Naive thymus-derived CD4-positive, alpha-beta T cell (primary cell): ENCODE data around the gene LCN1. TPM values are rescaled to one million over a fixed set of nuclear protein-coding genes. Genes with fewer than 3 reads are reported as not detected.

Experiments used
- ATAC-seq: fragments of 150-1000 bp; cut with Tn5 transposase; 2 replicates; pipeline ENCODE4 v1.10.0; 2021; ENCODE audit warnings: mild to moderate bottlenecking, moderate library complexity
- CTCF ChIA-PET: fragments of 350-600 bp; sonication (Branson Sonifier 250); formaldehyde crosslinking; loops from one replicate; lab custom pipeline; 2021; ENCODE audit warnings: antibody characterized with exemption; lab: Charles Lee
- POLR2A ChIA-PET: fragments of 350-600 bp; sonication (Branson Sonifier 250); formaldehyde crosslinking; loops from one replicate; lab custom pipeline; 2021; ENCODE audit warnings: antibody characterized with exemption, inconsistent platforms; lab: Charles Lee
- DNase-seq, 9 donors: peaks; one replicate each; pipeline versions ENCODE4 v3.0.0 to v3.0.0-alpha.2; 2020 to 2022; ENCODE audit warnings: mixed read lengths in 1 of 9
- H3K27ac ChIP-seq: one replicate; pipeline ENCODE4 v1.7.0; 2013; ENCODE audit warnings: mild to moderate bottlenecking, low read depth, low read length, moderate library complexity
- H3K27me3 ChIP-seq, 2 donors: one replicate each; pipeline ENCODE4 v1.7.0; 2013; ENCODE audit warnings: low read length in 2 of 2, mild to moderate bottlenecking in 2 of 2, moderate library complexity in 2 of 2; ENCODE audit not compliant: control insufficient read depth in 2 of 2, insufficient read depth in 2 of 2
- H3K36me3 ChIP-seq, 3 experiments: 1 replicate in 2 of 3; 2 replicates in 1 of 3; pipeline ENCODE4 v1.7.0; 2013; ENCODE audit warnings: low read length in 3 of 3, mild to moderate bottlenecking in 3 of 3, moderate library complexity in 1 of 3; ENCODE audit not compliant: insufficient read depth in 3 of 3, control insufficient read depth in 2 of 3
- H3K4me1 ChIP-seq, 2 donors: one replicate each; pipeline ENCODE4 v1.7.0; 2013; ENCODE audit warnings: low read length in 2 of 2, mild to moderate bottlenecking in 2 of 2, moderate library complexity in 1 of 2; ENCODE audit not compliant: control insufficient read depth in 2 of 2, insufficient read depth in 2 of 2
- H3K4me3 ChIP-seq: 2 replicates; pipeline ENCODE4 v1.7.0; 2013; ENCODE audit warnings: mild to moderate bottlenecking, low read length
- H3K9me3 ChIP-seq, 3 experiments: 1 replicate in 2 of 3; 2 replicates in 1 of 3; pipeline ENCODE4 v1.7.0; 2013; ENCODE audit warnings: low read length in 3 of 3; ENCODE audit not compliant: control insufficient read depth in 2 of 3
- H3K27ac Mint-ChIP-seq, 9 donors: one replicate each; pipeline ENCODE4 v1.8.0; 2020 to 2022; ENCODE audit warnings: mixed read lengths in 9 of 9, mild to moderate bottlenecking in 8 of 9, moderate library complexity in 5 of 9, inconsistent platforms in 2 of 9
- H3K27me3 Mint-ChIP-seq, 5 donors: one replicate each; pipeline ENCODE4 v1.8.0; 2021 to 2022; ENCODE audit warnings: mixed read lengths in 5 of 5, mild to moderate bottlenecking in 1 of 5
- H3K36me3 Mint-ChIP-seq, 5 donors: one replicate each; pipeline ENCODE4 v1.8.0; 2020 to 2022; ENCODE audit warnings: mixed read lengths in 5 of 5, mild to moderate bottlenecking in 3 of 5, inconsistent platforms in 1 of 5
- H3K4me1 Mint-ChIP-seq, 7 donors: one replicate each; pipeline ENCODE4 v1.8.0; 2020 to 2022; ENCODE audit warnings: mixed read lengths in 7 of 7, mild to moderate bottlenecking in 3 of 7, inconsistent platforms in 1 of 7
- H3K4me3 Mint-ChIP-seq, 10 donors: one replicate each; pipeline ENCODE4 v1.8.0; 2020 to 2022; ENCODE audit warnings: mild to moderate bottlenecking in 10 of 10, mixed read lengths in 10 of 10, moderate library complexity in 6 of 10, inconsistent platforms in 2 of 10
- H3K9me3 Mint-ChIP-seq, 11 donors: one replicate each; pipeline ENCODE4 v1.8.0; 2020 to 2022; ENCODE audit warnings: mixed read lengths in 11 of 11, mild to moderate bottlenecking in 4 of 11, inconsistent platforms in 1 of 11, moderate library complexity in 1 of 11
- intact Hi-C, 2 donors: fragments of 100-400 bp; cut with micrococcal nuclease; formaldehyde crosslinking; loops; one replicate each; pipeline ENCODE4 v1.15.1; 2023
- polyA plus RNA-seq, 2 donors: library from polyadenylated mRNA; unstranded; fragments of 300-500 nt; fragmentation: Illumina TruSeq; gene quantifications; one replicate each; pipeline ENCODE4 v1.2.3, GENCODE V29; 2021
- total RNA-seq, 6 experiments: library from RNA in 5 of 6; stranded (reverse) in 5 of 6; gene quantifications; 1 replicate in 5 of 6; 2 replicates in 1 of 6; pipeline ENCODE4 v1.2.3 and lab custom pipeline; 2021 to 2026

Gene LCN1
- total and polyA plus RNA-seq, 7 experiments from 2014 or later: not detected

DNA sequence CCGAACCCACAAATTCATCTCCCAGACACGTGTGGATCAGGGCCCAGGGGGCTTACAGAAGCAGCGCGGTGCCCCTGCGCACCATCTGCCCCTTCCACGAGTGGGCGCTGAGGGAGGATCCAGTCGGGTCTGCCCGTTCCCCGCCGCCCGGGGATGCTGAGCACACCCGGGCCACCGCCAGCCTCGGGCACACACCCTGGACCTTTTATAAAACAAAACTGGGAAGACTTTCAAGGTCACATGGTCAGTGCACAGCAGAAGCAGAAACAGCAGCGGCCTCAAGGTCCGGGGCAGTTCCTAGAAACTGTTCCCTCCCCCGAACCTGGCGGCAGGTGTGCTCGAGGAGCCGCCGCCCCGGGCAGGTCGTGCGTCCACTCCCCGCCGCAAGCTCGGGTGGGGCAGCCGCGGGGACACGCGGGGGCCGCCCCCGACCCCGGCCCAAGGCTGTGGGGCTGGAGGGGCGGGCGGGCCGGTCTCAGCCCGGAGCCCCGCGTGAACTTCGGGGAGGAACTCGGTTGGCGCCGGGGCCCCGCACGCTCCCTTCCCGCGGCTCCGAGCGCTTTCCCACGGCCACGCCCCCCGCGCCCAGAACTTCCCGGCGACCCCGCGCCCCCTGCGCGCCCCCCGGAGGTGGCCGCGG is 42.3 kb upstream of the LCN1 start:
- Histone ChIP-seq H3K4me3 (no peak overlapping the region), H3K36me3 (no peaks in the 10 kb centered on the region), H3K27me3 (peaks cover 0 to 13% of the 10 kb centered on the region in 2 donors), H3K27ac (no peak overlapping the region), H3K9me3 (no peaks in the 10 kb centered on the region), H3K4me1 (peaks cover 3 to 7% of the 10 kb centered on the region in 2 donors)
- no peak for DNase-seq
- intact Hi-C loops: no loop called here
- ChIA-PET CTCF (no interaction called here), POLR2A (no interaction called here)
- Mint-ChIP-seq H3K4me3 (peak overlapping the region; percentile 75 to 93 (median 82)), H3K27ac (peak overlapping the region in 1 of 9 donors; percentile 56), H3K36me3 (peaks cover 0 to 3% (median 0%) of the 10 kb centered on the region in 5 donors), H3K27me3 (peaks cover 36 to 59% (median 50%) of the 10 kb centered on the region in 5 donors), H3K9me3 (no peaks in the 10 kb centered on the region), H3K4me1 (peaks cover 0 to 19% (median 11%) of the 10 kb centered on the region in 7 donors)
- peak; percentile 35 for ATAC-seq

DNA sequence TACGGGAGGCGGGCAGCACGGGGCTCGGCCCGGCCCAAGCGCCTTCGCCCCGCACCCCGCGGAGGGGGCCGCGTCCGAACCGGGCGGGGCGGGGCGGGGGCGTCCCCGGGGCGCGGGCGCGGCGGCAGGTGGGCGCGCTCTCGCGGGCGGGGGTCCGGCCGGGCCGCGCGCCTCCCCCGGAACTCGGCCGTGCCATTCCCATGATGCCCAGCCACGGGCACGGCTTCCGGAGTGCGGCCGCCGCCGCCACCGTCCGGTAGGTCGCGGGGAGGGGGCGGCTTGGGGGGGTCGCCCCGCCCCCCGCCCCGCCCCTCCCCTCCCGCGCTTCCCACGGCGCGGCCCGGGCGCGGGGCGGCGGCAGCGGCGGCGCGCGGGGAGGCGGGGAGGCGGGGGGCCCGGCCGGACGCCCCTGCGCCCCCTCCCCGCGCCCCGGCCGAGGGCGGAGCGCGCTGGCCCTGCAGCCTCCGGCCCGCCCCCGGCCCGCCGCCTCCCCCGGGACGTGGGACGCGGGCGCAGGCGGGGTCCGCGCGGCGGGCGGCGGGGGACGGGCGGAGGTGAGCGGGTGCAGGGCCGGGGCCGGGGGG is 41.7 kb upstream of the LCN1 start, which contains the start of gene PPP1R26:
TSS of gene PPP1R26 (plus strand) at position 314 of the 584 bp plus-strand sequence. CDS start 4,729 bp downstream, outside the sequence.
- Histone ChIP-seq H3K9me3 (no peaks in the 10 kb centered on the region), H3K4me1 (peaks cover 3 to 7% of the 10 kb centered on the region in 2 donors), H3K27ac (no peak within 1 kb of the TSS), H3K36me3 (no peaks in the 10 kb centered on the region), H3K4me3 (peak within 1 kb of the TSS; percentile 44), H3K27me3 (peaks cover 0 to 13% of the 10 kb centered on the region in 2 donors)
- H3K36me3 Mint-ChIP-seq: peaks cover 0 to 3% (median 0%) of the 10 kb centered on the region in 5 donors
- H3K27ac Mint-ChIP-seq: peak within 1 kb of the TSS in 1 of 9 donors; percentile 56
- ChIA-PET POLR2A (no interaction called here), CTCF (no interaction called here)
- no peak for DNase-seq
- intact Hi-C loops: no loop called here
- peaks cover 0 to 19% (median 11%) of the 10 kb centered on the region in 7 donors for H3K4me1 Mint-ChIP-seq
- H3K27me3 Mint-ChIP-seq: peaks cover 37 to 58% (median 50%) of the 10 kb centered on the region in 5 donors
- peak within 1 kb of the TSS; percentile 75 to 93 (median 82) for H3K4me3 Mint-ChIP-seq
- ATAC-seq: peak; percentile 19
- no peaks in the 10 kb centered on the region for H3K9me3 Mint-ChIP-seq

DNA sequence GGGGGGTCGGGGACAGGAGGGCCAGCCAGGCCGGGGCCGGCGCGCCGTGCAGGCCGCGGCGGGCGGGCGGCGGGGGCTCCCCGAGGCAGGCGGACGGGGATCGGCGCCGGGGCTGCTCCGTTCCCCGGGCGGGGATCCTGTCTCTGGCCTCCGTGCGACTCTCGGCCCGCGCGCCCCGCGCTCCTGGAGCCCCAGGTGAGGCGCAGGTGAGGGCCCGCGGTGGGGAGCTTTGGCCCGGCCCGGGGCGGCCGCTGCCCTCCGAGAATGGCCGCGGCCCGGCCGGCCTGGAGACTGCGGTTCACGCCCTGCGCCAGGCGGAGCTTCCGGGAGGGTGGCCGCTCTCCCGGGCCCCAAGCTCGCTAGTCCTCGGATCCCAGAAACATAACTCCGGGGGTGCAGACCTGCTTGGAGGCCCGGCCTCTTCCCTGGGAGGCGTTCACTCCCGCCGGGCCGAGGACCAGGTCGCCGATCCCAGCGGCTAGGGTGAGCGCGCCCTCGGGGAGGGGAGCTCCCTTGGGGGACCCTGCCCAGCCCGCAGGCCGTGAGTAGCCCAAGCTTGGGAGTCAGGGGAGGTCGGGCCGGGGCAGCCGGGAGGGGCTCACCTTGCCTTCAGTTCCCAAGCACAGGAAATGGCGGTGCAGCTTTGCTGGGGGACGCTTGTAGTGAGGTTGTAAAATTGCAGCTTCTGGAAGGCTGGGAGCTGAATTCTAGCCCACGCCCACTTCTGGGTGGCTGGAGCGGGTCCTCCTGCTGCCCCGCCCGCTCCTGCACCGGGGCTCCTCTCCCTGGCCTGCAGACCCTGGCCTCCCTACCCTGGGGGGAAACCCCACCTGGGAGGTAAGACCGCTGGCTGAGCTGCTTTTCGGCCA is 40.9 kb upstream of the LCN1 start:
- ChIA-PET CTCF (no interaction called here), POLR2A (no interaction called here)
- Mint-ChIP-seq H3K36me3 (peaks cover 0 to 3% (median 0%) of the 10 kb centered on the region in 5 donors), H3K4me1 (peaks cover 0 to 19% (median 11%) of the 10 kb centered on the region in 7 donors), H3K27ac (no peak overlapping the region), H3K4me3 (peak overlapping the region in 9 of 10 donors; percentile 6 to 72 (median 51)), H3K27me3 (peaks cover 38 to 61% (median 50%) of the 10 kb centered on the region in 5 donors), H3K9me3 (peaks cover 0 to 1% (median 0%) of the 10 kb centered on the region in 11 donors)
- H3K9me3 ChIP-seq: no peaks in the 10 kb centered on the region
- peak overlapping the region; percentile 44 for H3K4me3 ChIP-seq
- H3K27me3 ChIP-seq: peaks cover 0 to 13% of the 10 kb centered on the region in 2 donors
- ATAC-seq: peak; percentile 43
- peak in 2 of 9 donors; percentile 8 to 11 for DNase-seq
- no peaks in the 10 kb centered on the region for H3K36me3 ChIP-seq
- intact Hi-C loops: no loop called here
- H3K4me1 ChIP-seq: peaks cover 3 to 7% of the 10 kb centered on the region in 2 donors
- no peak overlapping the region for H3K27ac ChIP-seq

DNA sequence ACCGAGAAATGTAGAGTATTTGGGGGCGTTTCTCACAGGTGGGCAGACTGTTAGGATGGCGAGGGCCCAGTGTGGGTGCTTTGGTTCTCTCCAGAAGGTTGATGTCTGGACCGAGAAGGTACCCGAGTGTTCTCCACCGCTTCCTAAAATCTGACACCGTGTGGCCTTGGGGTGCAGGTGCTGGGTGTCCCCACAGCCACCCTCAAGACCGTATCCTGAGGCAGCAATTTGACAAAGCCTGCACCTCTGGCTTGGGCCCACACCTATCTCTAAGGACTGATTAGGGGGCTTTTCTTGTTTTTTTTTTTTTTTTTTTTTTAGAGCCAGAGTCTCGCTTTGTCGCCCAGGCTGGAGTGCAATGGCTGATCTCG is 40.3 kb upstream of the LCN1 start:
- DNase-seq (no peak), ATAC-seq (no peak)
- H3K27me3 Mint-ChIP-seq: peaks cover 32 to 57% (median 43%) of the 10 kb centered on the region in 5 donors
- intact Hi-C loops: no loop called here
- peaks cover 0 to 1% (median 0%) of the 10 kb centered on the region in 11 donors for H3K9me3 Mint-ChIP-seq
- Histone ChIP-seq H3K4me3 (peak overlapping the region; percentile 44), H3K27ac (no peak overlapping the region), H3K4me1 (peaks cover 3 to 7% of the 10 kb centered on the region in 2 donors), H3K27me3 (peaks cover 0 to 13% of the 10 kb centered on the region in 2 donors), H3K9me3 (no peaks in the 10 kb centered on the region), H3K36me3 (no peaks in the 10 kb centered on the region)
- ChIA-PET CTCF (no interaction called here), POLR2A (no interaction called here)
- H3K4me3 Mint-ChIP-seq: peak overlapping the region in 9 of 10 donors; percentile 6 to 75 (median 51)
- H3K36me3 Mint-ChIP-seq: peaks cover 0 to 3% (median 0%) of the 10 kb centered on the region in 5 donors
- peaks cover 0 to 19% (median 11%) of the 10 kb centered on the region in 7 donors for H3K4me1 Mint-ChIP-seq
- H3K27ac Mint-ChIP-seq: no peak overlapping the region

DNA sequence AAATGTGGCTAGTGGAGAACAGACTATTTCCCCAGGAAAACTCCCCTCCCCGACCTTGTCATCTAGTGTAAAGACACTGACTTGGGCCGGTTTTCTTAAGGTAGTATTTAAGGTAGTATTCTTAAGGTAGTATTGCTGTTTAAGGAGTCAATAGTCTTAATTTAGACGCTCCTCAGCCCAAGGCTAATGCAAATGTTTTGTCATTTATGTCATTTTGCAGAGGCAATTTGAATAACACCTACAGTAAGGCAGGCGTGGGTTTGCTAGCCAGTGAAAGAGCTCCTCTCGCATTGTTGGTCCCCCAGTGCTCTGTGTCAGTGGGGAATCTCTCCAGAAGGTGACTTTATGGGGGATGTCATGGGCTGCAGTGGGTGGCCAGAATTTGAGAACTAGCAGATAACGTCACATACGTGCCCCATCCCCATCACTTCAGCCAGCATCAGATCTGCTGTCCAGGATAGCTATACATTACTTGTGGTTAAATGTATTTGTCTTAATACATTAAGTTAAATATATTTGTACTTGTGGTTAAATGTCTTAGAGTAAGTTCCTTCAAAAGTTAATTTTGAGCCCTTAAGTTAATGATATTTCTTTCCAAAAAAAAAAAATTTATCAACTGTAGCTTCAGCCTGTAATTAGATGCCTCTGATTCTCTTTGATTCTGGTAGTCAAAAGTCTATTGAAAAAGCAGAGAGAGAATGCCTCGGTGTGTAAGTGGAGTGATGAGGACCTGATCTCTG is 39.1 kb upstream of the LCN1 start:
- H3K27ac Mint-ChIP-seq: no peak overlapping the region
- ATAC-seq: no peak
- Histone ChIP-seq H3K4me1 (peaks cover 3 to 7% of the 10 kb centered on the region in 2 donors), H3K27ac (no peak overlapping the region), H3K27me3 (peaks cover 0 to 13% of the 10 kb centered on the region in 2 donors), H3K4me3 (no peak overlapping the region), H3K9me3 (no peaks in the 10 kb centered on the region), H3K36me3 (no peaks in the 10 kb centered on the region)
- intact Hi-C loops: no loop called here
- H3K4me3 Mint-ChIP-seq: peak overlapping the region in 5 of 10 donors; percentile 16 to 75 (median 38)
- peaks cover 27 to 49% (median 39%) of the 10 kb centered on the region in 5 donors for H3K27me3 Mint-ChIP-seq
- DNase-seq: no peak
- ChIA-PET CTCF (interaction anchor here (0.6 kb wide), 1 partner anchor 505 kb away, joined by 3 read pairs; no protein-coding TSS in a partner anchor), POLR2A (no interaction called here)
- H3K4me1 Mint-ChIP-seq: peaks cover 0 to 19% (median 11%) of the 10 kb centered on the region in 7 donors
- peaks cover 0 to 1% (median 0%) of the 10 kb centered on the region in 11 donors for H3K9me3 Mint-ChIP-seq
- H3K36me3 Mint-ChIP-seq: peaks cover 0 to 3% (median 0%) of the 10 kb centered on the region in 5 donors
